Naive thymus-derived CD4-positive, alpha-beta T cell (primary cell): ENCODE measurements around the gene FXYD1. TPM values are rescaled to one million over a fixed set of nuclear protein-coding genes. Genes with fewer than 3 reads are reported as not detected.

ENCODE experiments used
- ATAC-seq: fragments of 150-1000 bp; cut with Tn5 transposase; 2 replicates; pipeline ENCODE4 v1.10.0; 2021; ENCODE audit warnings: mild to moderate bottlenecking, moderate library complexity
- CTCF ChIA-PET: fragments of 350-600 bp; sonication (Branson Sonifier 250); formaldehyde crosslinking; loops from one replicate; lab custom pipeline; 2021; ENCODE audit warnings: antibody characterized with exemption; lab: Charles Lee
- POLR2A ChIA-PET: fragments of 350-600 bp; sonication (Branson Sonifier 250); formaldehyde crosslinking; loops from one replicate; lab custom pipeline; 2021; ENCODE audit warnings: antibody characterized with exemption, inconsistent platforms; lab: Charles Lee
- DNase-seq, 9 donors: peaks; one replicate each; pipeline versions ENCODE4 v3.0.0 to v3.0.0-alpha.2; 2020 to 2022; ENCODE audit warnings: mixed read lengths in 1 of 9
- H3K27ac ChIP-seq: one replicate; pipeline ENCODE4 v1.7.0; 2013; ENCODE audit warnings: mild to moderate bottlenecking, low read depth, low read length, moderate library complexity
- H3K27me3 ChIP-seq, 2 donors: one replicate each; pipeline ENCODE4 v1.7.0; 2013; ENCODE audit warnings: low read length in 2 of 2, mild to moderate bottlenecking in 2 of 2, moderate library complexity in 2 of 2; ENCODE audit not compliant: control insufficient read depth in 2 of 2, insufficient read depth in 2 of 2
- H3K36me3 ChIP-seq, 3 experiments: 1 replicate in 2 of 3; 2 replicates in 1 of 3; pipeline ENCODE4 v1.7.0; 2013; ENCODE audit warnings: low read length in 3 of 3, mild to moderate bottlenecking in 3 of 3, moderate library complexity in 1 of 3; ENCODE audit not compliant: insufficient read depth in 3 of 3, control insufficient read depth in 2 of 3
- H3K4me1 ChIP-seq, 2 donors: one replicate each; pipeline ENCODE4 v1.7.0; 2013; ENCODE audit warnings: low read length in 2 of 2, mild to moderate bottlenecking in 2 of 2, moderate library complexity in 1 of 2; ENCODE audit not compliant: control insufficient read depth in 2 of 2, insufficient read depth in 2 of 2
- H3K4me3 ChIP-seq: 2 replicates; pipeline ENCODE4 v1.7.0; 2013; ENCODE audit warnings: mild to moderate bottlenecking, low read length
- H3K9me3 ChIP-seq, 3 experiments: 1 replicate in 2 of 3; 2 replicates in 1 of 3; pipeline ENCODE4 v1.7.0; 2013; ENCODE audit warnings: low read length in 3 of 3; ENCODE audit not compliant: control insufficient read depth in 2 of 3
- H3K27ac Mint-ChIP-seq, 9 donors: one replicate each; pipeline ENCODE4 v1.8.0; 2020 to 2022; ENCODE audit warnings: mixed read lengths in 9 of 9, mild to moderate bottlenecking in 8 of 9, moderate library complexity in 5 of 9, inconsistent platforms in 2 of 9
- H3K27me3 Mint-ChIP-seq, 5 donors: one replicate each; pipeline ENCODE4 v1.8.0; 2021 to 2022; ENCODE audit warnings: mixed read lengths in 5 of 5, mild to moderate bottlenecking in 1 of 5
- H3K36me3 Mint-ChIP-seq, 5 donors: one replicate each; pipeline ENCODE4 v1.8.0; 2020 to 2022; ENCODE audit warnings: mixed read lengths in 5 of 5, mild to moderate bottlenecking in 3 of 5, inconsistent platforms in 1 of 5
- H3K4me1 Mint-ChIP-seq, 7 donors: one replicate each; pipeline ENCODE4 v1.8.0; 2020 to 2022; ENCODE audit warnings: mixed read lengths in 7 of 7, mild to moderate bottlenecking in 3 of 7, inconsistent platforms in 1 of 7
- H3K4me3 Mint-ChIP-seq, 10 donors: one replicate each; pipeline ENCODE4 v1.8.0; 2020 to 2022; ENCODE audit warnings: mild to moderate bottlenecking in 10 of 10, mixed read lengths in 10 of 10, moderate library complexity in 6 of 10, inconsistent platforms in 2 of 10
- H3K9me3 Mint-ChIP-seq, 11 donors: one replicate each; pipeline ENCODE4 v1.8.0; 2020 to 2022; ENCODE audit warnings: mixed read lengths in 11 of 11, mild to moderate bottlenecking in 4 of 11, inconsistent platforms in 1 of 11, moderate library complexity in 1 of 11
- intact Hi-C, 2 donors: fragments of 100-400 bp; cut with micrococcal nuclease; formaldehyde crosslinking; loops; one replicate each; pipeline ENCODE4 v1.15.1; 2023
- polyA plus RNA-seq, 2 donors: library from polyadenylated mRNA; unstranded; fragments of 300-500 nt; fragmentation: Illumina TruSeq; gene quantifications; one replicate each; pipeline ENCODE4 v1.2.3, GENCODE V29; 2021
- total RNA-seq, 6 experiments: library from RNA in 5 of 6; stranded (reverse) in 5 of 6; gene quantifications; 1 replicate in 5 of 6; 2 replicates in 1 of 6; pipeline ENCODE4 v1.2.3 and lab custom pipeline; 2021 to 2026

FXYD1 gene
- total and polyA plus RNA-seq, 7 experiments from 2014 or later: 0.46 to 1.2 (median 0.85) TPM; not detected in 3

- Histone ChIP-seq H3K4me3 (no peak overlapping the region), H3K4me1 (peaks cover 3 to 11% of the 10 kb centered on the region in 2 donors), H3K27ac (no peak overlapping the region), H3K27me3 (no peaks in the 10 kb centered on the region), H3K36me3 (no peaks in the 10 kb centered on the region), H3K9me3 (no peaks in the 10 kb centered on the region)
- DNase-seq: no peak
- no peak for ATAC-seq
- H3K4me1 Mint-ChIP-seq: peaks cover 12 to 17% (median 14%) of the 10 kb centered on the region in 7 donors
- CTCF ChIA-PET: no interaction called here
- peaks cover 0 to 3% (median 0%) of the 10 kb centered on the region in 11 donors for H3K9me3 Mint-ChIP-seq
- H3K27me3 Mint-ChIP-seq: no peaks in the 10 kb centered on the region
- H3K27ac Mint-ChIP-seq: peak overlapping the region in 1 of 9 donors; percentile 91
- H3K36me3 Mint-ChIP-seq: no peaks in the 10 kb centered on the region
- intact Hi-C loops: no loop called here
- POLR2A ChIA-PET: interaction anchor here (0.6 to 1.0 kb wide), 2 partner anchors 19 to 23 kb away, joined by 3 to 6 read pairs; no protein-coding TSS in a partner anchor
- no peak overlapping the region for H3K4me3 Mint-ChIP-seq
Observed at GRCh38 chr19:35122687-35123551, 15.7 kb upstream of the FXYD1 start.

DNA sequence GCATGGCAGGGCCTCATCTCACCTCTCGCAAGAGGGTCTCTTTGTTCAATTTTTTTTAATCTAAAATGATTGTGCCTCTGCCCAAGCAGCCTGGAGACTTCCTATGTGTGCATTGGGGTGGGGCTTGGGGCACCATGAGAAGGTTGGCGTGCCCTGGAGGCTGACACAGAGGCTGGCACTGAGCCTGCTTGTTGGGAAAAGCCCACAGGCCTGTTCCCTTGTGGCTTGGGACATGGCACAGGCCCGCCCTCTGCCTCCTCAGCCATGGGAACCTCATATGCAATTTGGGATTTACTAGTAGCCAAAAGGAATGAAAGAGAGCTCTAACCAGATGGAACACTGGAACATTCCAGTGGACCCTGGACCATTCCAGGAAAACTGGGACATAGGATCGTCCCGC, 15.1 kb upstream of the FXYD1 start:
- Histone ChIP-seq H3K27ac (no peak overlapping the region), H3K4me1 (peaks cover 3 to 11% of the 10 kb centered on the region in 2 donors), H3K4me3 (no peak overlapping the region), H3K36me3 (no peaks in the 10 kb centered on the region), H3K9me3 (no peaks in the 10 kb centered on the region), H3K27me3 (no peaks in the 10 kb centered on the region)
- Mint-ChIP-seq H3K4me3 (peak overlapping the region; percentile 77 to 91 (median 85)), H3K36me3 (no peaks in the 10 kb centered on the region), H3K4me1 (peaks cover 12 to 17% (median 14%) of the 10 kb centered on the region in 7 donors), H3K27ac (peak overlapping the region in 6 of 9 donors; percentile 22 to 91 (median 88)), H3K9me3 (peaks cover 0 to 3% (median 0%) of the 10 kb centered on the region in 11 donors), H3K27me3 (no peaks in the 10 kb centered on the region)
- ATAC-seq (no peak), DNase-seq (no peak)
- POLR2A ChIA-PET: interaction anchor here (1.0 kb wide), 1 partner anchor 18 kb away, joined by 3 read pairs; no protein-coding TSS in a partner anchor
- intact Hi-C loops: no loop called here
- CTCF ChIA-PET: no interaction called here

DNA sequence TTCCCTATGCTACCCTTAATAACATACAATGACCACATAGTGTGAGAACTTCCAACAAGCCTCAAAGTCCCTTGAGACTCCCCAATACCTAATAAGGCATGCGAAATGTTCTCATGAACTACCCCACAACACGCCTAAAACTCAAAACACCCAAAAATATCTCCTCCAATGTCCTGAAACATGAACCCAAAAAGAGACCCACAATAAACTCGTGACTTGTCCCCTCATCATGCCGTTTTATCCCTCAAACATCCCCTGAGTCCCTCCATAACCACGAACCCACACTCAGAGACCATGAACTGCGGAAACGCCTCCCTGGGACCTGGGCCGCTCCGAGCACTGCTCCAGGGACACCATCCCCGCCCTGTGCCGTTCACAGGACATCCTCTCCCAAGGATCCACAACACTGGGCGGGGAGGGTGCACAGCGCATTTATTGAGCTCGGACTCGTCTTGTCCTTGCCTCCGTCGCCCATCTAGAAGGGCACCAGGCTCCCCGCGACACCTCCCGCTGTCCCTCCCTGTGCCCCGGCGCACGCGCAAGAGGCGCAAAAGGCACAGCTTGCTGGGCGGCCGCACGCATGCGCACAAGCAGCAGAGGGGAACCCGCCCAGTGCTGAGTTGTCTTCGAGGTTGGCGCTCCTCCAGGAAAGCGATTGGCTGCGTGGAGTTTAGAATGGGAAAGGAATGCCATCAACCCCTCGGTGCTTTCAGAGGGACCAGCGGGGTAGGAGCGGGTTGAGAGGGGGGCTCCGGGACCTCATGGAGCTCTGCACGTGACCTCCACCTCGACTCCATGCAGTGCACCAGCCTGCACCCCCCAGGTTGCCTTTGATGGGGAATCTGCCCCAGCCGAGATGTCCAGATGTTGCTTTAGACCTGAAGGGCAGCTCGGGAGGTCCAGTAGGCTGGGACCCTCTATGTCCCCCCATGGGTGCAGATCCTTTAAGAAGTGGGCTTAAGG, 14.2 kb upstream of the FXYD1 start:
- ChIA-PET POLR2A (interaction anchor here (0.5 to 1.3 kb wide), 9 partner anchors 8 to 132 kb away, joined by 3 to 12 read pairs (median 4); partner anchors contain the start of gene FXYD5), CTCF (interaction anchor here (1.1 to 1.8 kb wide), 3 partner anchors 18 to 93 kb away, joined by 3 to 8 read pairs (median 5); partner anchors contain the start of gene FXYD7)
- H3K4me3 ChIP-seq: peak overlapping the region; percentile 69
- H3K36me3 ChIP-seq: no peaks in the 10 kb centered on the region
- DNase-seq (peak; percentile 79 to 89 (median 85)), ATAC-seq (peak; percentile 90)
- Mint-ChIP-seq H3K4me3 (peak overlapping the region; percentile 77 to 91 (median 85)), H3K4me1 (peaks cover 12 to 17% (median 14%) of the 10 kb centered on the region in 7 donors), H3K27ac (peak overlapping the region; percentile 82 to 91 (median 88)), H3K36me3 (no peaks in the 10 kb centered on the region), H3K27me3 (no peaks in the 10 kb centered on the region), H3K9me3 (peaks cover 0 to 3% (median 0%) of the 10 kb centered on the region in 11 donors)
- intact Hi-C loops: loop anchor here in 1 of 2 donors (1.0 kb wide), 1 partner anchor 17 kb away; no protein-coding TSS in a partner anchor
- no peaks in the 10 kb centered on the region for H3K27me3 ChIP-seq
- H3K4me1 ChIP-seq: peaks cover 3 to 11% of the 10 kb centered on the region in 2 donors
- no peaks in the 10 kb centered on the region for H3K9me3 ChIP-seq
- H3K27ac ChIP-seq: peak overlapping the region; percentile 66

DNA sequence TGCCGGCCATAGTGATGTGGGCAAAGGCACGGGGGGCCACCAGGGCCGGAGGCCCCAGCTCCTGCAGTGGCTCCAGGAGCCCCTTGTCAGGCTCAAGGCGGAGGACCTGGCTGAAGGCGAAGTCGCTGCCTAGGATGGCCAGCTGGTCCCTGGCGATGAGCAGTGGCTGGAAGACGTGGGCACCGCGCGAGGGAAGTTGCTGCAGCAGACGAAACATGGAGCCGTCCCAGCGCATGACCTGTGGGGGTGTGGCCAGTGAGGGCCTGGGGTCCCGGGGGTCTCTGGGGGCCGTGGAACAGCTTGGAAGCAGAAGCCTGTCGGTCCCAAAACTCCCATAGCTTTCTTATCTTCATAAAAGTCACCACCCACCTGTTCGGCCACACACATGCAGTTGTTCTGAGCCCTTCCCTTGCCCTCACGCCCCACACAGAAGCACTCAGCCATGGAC, 13.3 kb upstream of the FXYD1 start:
- Histone ChIP-seq H3K9me3 (no peaks in the 10 kb centered on the region), H3K4me1 (peaks cover 3 to 11% of the 10 kb centered on the region in 2 donors), H3K4me3 (no peak overlapping the region), H3K27me3 (no peaks in the 10 kb centered on the region), H3K36me3 (no peaks in the 10 kb centered on the region), H3K27ac (no peak overlapping the region)
- H3K4me1 Mint-ChIP-seq: peaks cover 12 to 17% (median 14%) of the 10 kb centered on the region in 7 donors
- no peaks in the 10 kb centered on the region for H3K27me3 Mint-ChIP-seq
- no peak overlapping the region for H3K27ac Mint-ChIP-seq
- CTCF ChIA-PET: interaction anchor here (1.1 to 1.8 kb wide), 3 partner anchors 17 to 92 kb away, joined by 3 to 8 read pairs (median 5); partner anchors contain the start of gene FXYD7
- no peaks in the 10 kb centered on the region for H3K36me3 Mint-ChIP-seq
- intact Hi-C loops: no loop called here
- DNase-seq: no peak
- no peak for ATAC-seq
- POLR2A ChIA-PET: interaction anchor here (0.5 to 1.3 kb wide), 8 partner anchors 9 to 131 kb away, joined by 3 to 12 read pairs (median 4); partner anchors contain the start of gene FXYD5
- peak overlapping the region in 6 of 10 donors; percentile 10 to 36 (median 27) for H3K4me3 Mint-ChIP-seq
- H3K9me3 Mint-ChIP-seq: peaks cover 0 to 3% (median 0%) of the 10 kb centered on the region in 11 donors

GRCh38 chr19:35125749-35126623, 12.6 kb upstream of the FXYD1 start:
- no peaks in the 10 kb centered on the region for H3K9me3 ChIP-seq
- ATAC-seq: no peak
- H3K27ac ChIP-seq: no peak overlapping the region
- Mint-ChIP-seq H3K4me3 (peak overlapping the region in 6 of 10 donors; percentile 10 to 36 (median 27)), H3K27ac (peak overlapping the region in 1 of 9 donors; percentile 2), H3K27me3 (no peaks in the 10 kb centered on the region), H3K36me3 (no peaks in the 10 kb centered on the region), H3K9me3 (peaks cover 0 to 3% (median 0%) of the 10 kb centered on the region in 11 donors), H3K4me1 (peaks cover 12 to 17% (median 14%) of the 10 kb centered on the region in 7 donors)
- no peak for DNase-seq
- no peaks in the 10 kb centered on the region for H3K27me3 ChIP-seq
- POLR2A ChIA-PET: no interaction called here
- no peak overlapping the region for H3K4me3 ChIP-seq
- no peaks in the 10 kb centered on the region for H3K36me3 ChIP-seq
- CTCF ChIA-PET: interaction anchor here (1.8 kb wide), 1 partner anchor 16 kb away, joined by 8 read pairs; the partner anchor contains the start of gene FXYD7
- intact Hi-C loops: no loop called here
- H3K4me1 ChIP-seq: peaks cover 3 to 11% of the 10 kb centered on the region in 2 donors
